RPMI8226 (cell line): ENCODE measurements around the gene LCMT2.
"Not testable (repeated sequence)": the region's sequence is repeated elsewhere in the genome, so short reads cannot be mapped to it uniquely, and the experiment has no call there.

ENCODE experiments used
- DNase-seq: peaks from one replicate; pipeline ENCODE4 v3.0.0-alpha.2; 2015

Gene LCMT2

GRCh38 chr15:43316016-43316970, 14.1 kb downstream of the LCMT2 start:
- DNase-seq, result no peak

- no peak for DNase-seq
These were observed 16.2 kb downstream of the LCMT2 start for GRCh38 chr15:43314171-43314570.

- DNase-seq, result no peak
These were observed 18.0 kb downstream of the LCMT2 start for GRCh38 chr15:43312378-43312777.

- no peak for DNase-seq
These were observed 28.1 kb downstream of the LCMT2 start, which contains the start of gene TGM7 for GRCh38 chr15:43302205-43302817. Gene TGM7 (minus strand): TSS chr15:43302255.

- no peak for DNase-seq
These were observed 30.5 kb downstream of the LCMT2 start for GRCh38 chr15:43299884-43300283.

- no peak for DNase-seq
These were observed 31.0 kb downstream of the LCMT2 start for GRCh38 chr15:43299411-43299810.

GRCh38 chr15:43294091-43294706, 36.2 kb downstream of the LCMT2 start:
- no peak for DNase-seq

GRCh38 chr15:43293432-43293831, 36.9 kb downstream of the LCMT2 start:
- no peak for DNase-seq

GRCh38 chr15:43292375-43293078, 37.8 kb downstream of the LCMT2 start:
- no peak for DNase-seq

- not testable (repeated sequence) for DNase-seq
These were observed 40.7 kb downstream of the LCMT2 start for GRCh38 chr15:43289656-43290055.

GRCh38 chr15:43287254-43287653, 43.1 kb downstream of the LCMT2 start:
- DNase-seq, result no peak

GRCh38 chr15:43286074-43286473, 44.3 kb downstream of the LCMT2 start:
- no peak for DNase-seq

GRCh38 chr15:43285609-43286037, 44.8 kb downstream of the LCMT2 start:
- DNase-seq, result peak; percentile 64

- DNase-seq, result no peak
These were observed 46.8 kb downstream of the LCMT2 start for GRCh38 chr15:43283526-43283925.

GRCh38 chr15:43281926-43282602, 48.3 kb downstream of the LCMT2 start:
- DNase-seq, result no peak

GRCh38 chr15:43280996-43281395, 49.4 kb downstream of the LCMT2 start:
- no peak for DNase-seq

GRCh38 chr15:43279496-43279895, 50.9 kb downstream of the LCMT2 start:
- DNase-seq, result no peak

- DNase-seq, result no peak
These were observed 51.5 kb downstream of the LCMT2 start for GRCh38 chr15:43278869-43279268.

GRCh38 chr15:43277901-43278300, 52.5 kb downstream of the LCMT2 start:
- DNase-seq, result no peak

- no peak for DNase-seq
These were observed 53.0 kb downstream of the LCMT2 start for GRCh38 chr15:43277231-43277823.

- no peak for DNase-seq
These were observed 53.7 kb downstream of the LCMT2 start for GRCh38 chr15:43276563-43277200.
